Ascending aorta (tissue), 2 donors: Measurements from ENCODE around the gene WDR70. TPM values are rescaled to one million over a fixed set of nuclear protein-coding genes. Genes with fewer than 3 reads are reported as not detected.
"Not testable (repeated sequence)": the region's sequence is repeated elsewhere in the genome, so short reads cannot be mapped to it uniquely, and the experiment has no call there.

Experiments
- DNase-seq, 2 donors: peaks; one replicate each; pipeline ENCODE4 v3.0.0-alpha.2; 2019; ENCODE audit warnings: low spot score in 2 of 2
- H3K27ac ChIP-seq, 2 donors: fragments of 200-600 bp; sonication (generic); one replicate each; pipeline ENCODE4 v1.5.1; 2016 to 2017; ENCODE audit warnings: mild to moderate bottlenecking in 1 of 2
- H3K27me3 ChIP-seq: fragments of 200-600 bp; sonication (generic); one replicate; pipeline ENCODE4 v1.5.1; 2017
- H3K36me3 ChIP-seq, 2 donors: fragments of 200-600 bp; sonication (generic); one replicate each; pipeline ENCODE4 v1.5.1; 2016
- H3K4me1 ChIP-seq, 2 donors: fragments of 200-600 bp; sonication (generic); one replicate each; pipeline ENCODE4 v1.5.1; 2016 to 2017; ENCODE audit warnings: mild to moderate bottlenecking in 1 of 2
- H3K4me3 ChIP-seq, 2 donors: fragments of 200-600 bp; sonication (generic); one replicate each; pipeline ENCODE4 v1.5.1; 2016 to 2017; ENCODE audit warnings: mild to moderate bottlenecking in 1 of 2
- H3K9me3 ChIP-seq, 2 donors: fragments of 200-600 bp; sonication (generic); one replicate each; pipeline ENCODE4 v1.5.1; 2016
- CTCF ChIP-seq, 3 experiments: fragments of 200-600 bp in 2 of 3; fragments of 450-650 bp in 1 of 3; sonication (generic) in 2 of 3; IDR thresholded peaks; one replicate each; pipeline ENCODE4 v1.5.1; 2016 to 2019; ENCODE audit warnings: antibody characterized with exemption in 3 of 3, mild to moderate bottlenecking in 1 of 3, moderate library complexity in 1 of 3
- intact Hi-C: fragments of 100-400 bp; cut with DNase I; formaldehyde crosslinking; loops from one replicate; pipeline ENCODE4 v1.15.1; 2023
- total RNA-seq: library from RNA; depleted of rRNA; stranded (reverse); fragments of >200 nt; gene quantifications from one replicate; pipeline ENCODE4 v1.1.0, GENCODE V29; 2016

The WDR70 gene
- total RNA-seq, 1 donor from 2014 or later = 8.7 TPM

DNA sequence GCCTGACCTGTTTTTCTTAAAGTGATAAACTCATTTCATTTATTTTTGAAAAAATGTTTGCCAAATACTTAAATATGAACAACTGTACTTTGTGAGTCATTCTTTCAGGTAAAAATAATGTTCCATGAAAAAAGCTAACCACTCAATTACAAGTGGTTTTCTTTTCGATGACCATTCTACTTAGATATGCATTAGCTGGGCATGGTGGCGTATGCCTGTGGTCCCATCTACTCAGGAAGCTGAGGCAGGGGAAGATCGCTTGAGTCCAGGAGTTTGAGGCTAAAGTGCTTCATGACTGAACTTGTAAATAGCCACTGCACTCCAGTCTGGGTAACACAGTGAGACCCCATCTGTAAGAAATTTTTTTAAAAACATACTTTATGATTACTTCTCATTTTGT lies 4.0 kb upstream of the WDR70 start:
- Histone ChIP-seq H3K4me1 (peaks cover 0 to 4% of the 10 kb centered on the region in 2 donors), H3K9me3 (no peaks in the 10 kb centered on the region), H3K4me3 (no peak overlapping the region), H3K27me3 (no peaks in the 10 kb centered on the region), H3K27ac (no peak overlapping the region), H3K36me3 (no peaks in the 10 kb centered on the region)
- TF ChIP-seq CTCF (IDR thresholded peaks at IDR 0.05) = no peak
- intact Hi-C loops = no loop called here
- no peak for DNase-seq

DNA sequence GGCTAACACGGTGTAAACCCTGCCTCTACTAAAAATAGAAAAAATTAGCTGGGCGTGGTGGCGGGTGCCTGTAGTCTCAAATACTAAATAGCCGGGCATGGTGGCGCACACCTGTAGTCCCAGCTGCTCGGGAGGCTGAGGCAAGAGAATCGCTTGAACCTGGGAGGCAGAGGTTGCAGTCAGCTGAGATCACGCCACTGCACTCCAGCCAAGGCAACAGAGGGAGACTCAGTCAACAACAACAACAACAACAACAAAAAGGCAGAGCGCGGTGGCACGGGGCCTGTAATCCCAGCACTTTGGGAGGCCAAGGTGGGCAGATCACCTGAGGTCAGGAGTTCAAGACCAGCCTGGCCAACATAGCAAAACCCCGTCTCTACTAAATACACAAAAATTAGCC lies 1.1 kb upstream of the WDR70 start:
- H3K27ac ChIP-seq, H3K9me3 ChIP-seq, H3K27me3 ChIP-seq, H3K4me3 ChIP-seq, DNase-seq, intact Hi-C loops: not testable (repeated sequence)
- Histone ChIP-seq H3K36me3 (peaks cover 18% of the 10 kb centered on the region in 2 donors), H3K4me1 (peaks cover 0 to 10% of the 10 kb centered on the region in 2 donors)

- intact Hi-C loops = no loop called here
- H3K9me3 ChIP-seq = no peaks in the 10 kb centered on the region
- DNase-seq = no peak
- no peak for TF ChIP-seq CTCF (IDR thresholded peaks at IDR 0.05)
- H3K27me3 ChIP-seq = no peaks in the 10 kb centered on the region
- H3K4me3 ChIP-seq = no peak overlapping the region
- peaks cover 23 to 39% of the 10 kb centered on the region in 2 donors for H3K36me3 ChIP-seq
- no peak overlapping the region for H3K27ac ChIP-seq
- H3K4me1 ChIP-seq = no peaks in the 10 kb centered on the region
Observed at GRCh38 chr5:37391591-37391990, 12.5 kb downstream of the WDR70 start.

GRCh38 chr5:37396352-37396751 lies 17.2 kb downstream of the WDR70 start:
- Histone ChIP-seq H3K27ac (no peak overlapping the region), H3K9me3 (no peaks in the 10 kb centered on the region), H3K4me3 (no peak overlapping the region), H3K4me1 (no peaks in the 10 kb centered on the region), H3K36me3 (peaks cover 38 to 61% of the 10 kb centered on the region in 2 donors), H3K27me3 (no peaks in the 10 kb centered on the region)
- TF ChIP-seq CTCF (IDR thresholded peaks at IDR 0.05) = no peak
- DNase-seq = no peak
- intact Hi-C loops = no loop called here

DNA sequence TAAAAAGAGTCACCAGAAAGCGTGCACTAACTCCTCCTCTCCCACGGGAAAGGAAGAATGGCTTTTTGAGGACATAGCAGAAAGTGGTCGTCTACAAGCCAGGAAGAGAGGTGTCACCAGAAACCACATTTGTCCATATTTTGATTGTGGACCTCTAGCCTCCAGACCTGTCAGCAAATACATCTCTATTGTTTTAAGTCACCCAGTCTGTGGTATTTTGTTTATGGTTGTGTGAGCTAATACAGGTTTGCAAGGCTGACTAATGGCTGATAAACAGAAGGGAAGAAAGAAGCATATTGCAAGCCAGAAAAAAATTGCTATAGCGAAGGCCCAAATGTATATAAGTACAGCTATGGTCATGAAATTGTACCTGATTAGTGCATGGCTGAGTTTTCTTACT lies 21.4 kb downstream of the WDR70 start:
- no peak overlapping the region for H3K27ac ChIP-seq
- intact Hi-C loops = no loop called here
- no peak for TF ChIP-seq CTCF (IDR thresholded peaks at IDR 0.05)
- H3K27me3 ChIP-seq = no peaks in the 10 kb centered on the region
- no peak for DNase-seq
- H3K4me1 ChIP-seq = no peaks in the 10 kb centered on the region
- peaks cover 20 to 38% of the 10 kb centered on the region in 2 donors for H3K36me3 ChIP-seq
- H3K4me3 ChIP-seq = no peak overlapping the region
- no peaks in the 10 kb centered on the region for H3K9me3 ChIP-seq

DNA sequence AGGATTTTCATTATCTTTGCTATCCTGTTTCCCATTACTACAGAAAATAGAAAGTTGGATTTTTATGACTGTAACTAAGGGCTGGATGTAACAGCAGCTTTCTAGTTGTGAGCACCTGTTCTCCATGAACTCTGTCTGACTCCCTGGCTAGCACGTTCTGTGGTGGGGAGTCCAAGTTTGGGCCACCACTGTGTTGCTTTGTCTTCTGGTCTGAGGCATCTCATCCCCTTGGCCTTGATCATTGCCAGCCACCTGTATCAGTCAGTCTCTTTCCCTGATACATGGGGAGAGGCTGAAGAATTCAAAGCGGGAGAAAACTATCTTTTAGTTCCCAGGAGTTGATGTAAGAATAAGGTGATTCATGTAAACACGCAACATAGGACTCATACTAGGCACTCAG lies 33.4 kb downstream of the WDR70 start:
- no peaks in the 10 kb centered on the region for H3K27me3 ChIP-seq
- no peak overlapping the region for H3K4me3 ChIP-seq
- intact Hi-C loops = loop anchor here (2.0 kb wide), 1 partner anchor 780 kb away; no protein-coding TSS in a partner anchor
- no peak overlapping the region for H3K27ac ChIP-seq
- no peaks in the 10 kb centered on the region for H3K9me3 ChIP-seq
- H3K36me3 ChIP-seq = peaks cover 0 to 16% of the 10 kb centered on the region in 2 donors
- no peak for TF ChIP-seq CTCF (IDR thresholded peaks at IDR 0.05)
- DNase-seq = no peak
- no peaks in the 10 kb centered on the region for H3K4me1 ChIP-seq

GRCh38 chr5:37415456-37415855 lies 36.3 kb downstream of the WDR70 start:
- DNase-seq, intact Hi-C loops: not testable (repeated sequence)

More at GRCh38 chr5:37415456-37415855, 36.3 kb downstream of the WDR70 start:
- not testable (repeated sequence) for H3K27ac ChIP-seq, H3K9me3 ChIP-seq, H3K4me3 ChIP-seq, H3K4me1 ChIP-seq, H3K27me3 ChIP-seq, H3K36me3 ChIP-seq
